Neural progenitor cell (in vitro differentiated cells): Measurements from ENCODE around the gene NFS1. TPM values are rescaled to one million over a fixed set of nuclear protein-coding genes. Genes with fewer than 3 reads are reported as not detected.

Source experiments
- DNase-seq: peaks from one replicate; pipeline ENCODE4 v3.0.0-alpha.2; 2016; ENCODE audit warnings: low spot score
- H2AFZ ChIP-seq: fragments of 200-600 bp; sonication (generic); replicated peaks from 2 replicates; pipeline ENCODE4 v1.6.1; 2016; ENCODE audit warnings: antibody characterized with exemption
- H3F3A ChIP-seq: fragments of 200-600 bp; sonication (generic); 2 replicates; pipeline ENCODE4 v1.6.1; 2016; ENCODE audit warnings: antibody characterized with exemption, low read depth
- H3K27ac ChIP-seq: fragments of 200-600 bp; sonication (generic); 2 replicates; pipeline ENCODE4 v1.5.1; 2016; ENCODE audit warnings: mild to moderate bottlenecking
- H3K27me3 ChIP-seq: fragments of 200-600 bp; sonication (generic); 2 replicates; pipeline ENCODE4 v1.6.1; 2016; ENCODE audit warnings: mild to moderate bottlenecking, moderate library complexity
- H3K36me3 ChIP-seq: fragments of 200-600 bp; sonication (generic); 2 replicates; pipeline ENCODE4 v1.5.1; 2016
- H3K4me1 ChIP-seq: fragments of 200-600 bp; sonication (generic); 2 replicates; pipeline ENCODE4 v1.6.1; 2016; ENCODE audit warnings: mixed run types
- H3K4me2 ChIP-seq: fragments of 200-600 bp; sonication (generic); 2 replicates; pipeline ENCODE4 v1.6.1; 2016
- H3K4me3 ChIP-seq: fragments of 200-600 bp; sonication (generic); 2 replicates; pipeline ENCODE4 v1.5.1; 2016
- H3K79me2 ChIP-seq: fragments of 200-600 bp; sonication (generic); 2 replicates; pipeline ENCODE4 v1.6.1; 2016; ENCODE audit warnings: low read depth
- H3K9ac ChIP-seq: fragments of 200-600 bp; sonication (generic); 2 replicates; pipeline ENCODE4 v1.6.1; 2016
- H3K9me3 ChIP-seq: fragments of 200-600 bp; sonication (generic); 2 replicates; pipeline ENCODE4 v1.5.1; 2016; ENCODE audit warnings: low read depth
- H4K20me1 ChIP-seq: fragments of 200-600 bp; sonication (generic); 2 replicates; pipeline ENCODE4 v1.6.1; 2016; ENCODE audit warnings: low read depth
- H3K27ac Mint-ChIP-seq: 3 replicates; pipeline ENCODE4 v1.8.0; 2021; ENCODE audit warnings: mixed read lengths
- H3K27me3 Mint-ChIP-seq: 2 replicates; pipeline ENCODE4 v1.8.0; 2022; ENCODE audit warnings: low read depth, mild to moderate bottlenecking, inconsistent platforms, moderate library complexity, mixed read lengths; ENCODE audit not compliant: insufficient read depth
- H3K36me3 Mint-ChIP-seq: 3 replicates; pipeline ENCODE4 v1.8.0; 2021; ENCODE audit warnings: mixed read lengths
- H3K4me1 Mint-ChIP-seq: 3 replicates; pipeline ENCODE4 v1.8.0; 2021; ENCODE audit warnings: mixed read lengths
- H3K4me3 Mint-ChIP-seq: 3 replicates; pipeline ENCODE4 v1.8.0; 2021; ENCODE audit warnings: mild to moderate bottlenecking, moderate library complexity, mixed read lengths
- H3K9me3 Mint-ChIP-seq: 3 replicates; pipeline ENCODE4 v1.8.0; 2020; ENCODE audit warnings: mixed read lengths
- EZH2 ChIP-seq: fragments of 200-600 bp; sonication (generic); IDR thresholded peaks from 2 replicates; pipeline ENCODE4 v1.6.1; 2017; ENCODE audit warnings: antibody characterized with exemption, mild to moderate bottlenecking, moderate library complexity
- EZH2phosphoT487 ChIP-seq: fragments of 200-600 bp; sonication (generic); IDR thresholded peaks from 2 replicates; pipeline ENCODE4 v1.6.1; 2017; ENCODE audit warnings: antibody characterized with exemption
- total RNA-seq: library from RNA; depleted of rRNA; stranded (reverse); fragments of >200 nt; gene quantifications from 2 replicates; pipeline ENCODE4 v1.2.3, GENCODE V29; 2015; ENCODE audit warnings: low replicate concordance
- TF ChIP-seq, protein P1 (sequence below): fragments of 200-600 bp; sonication (generic); IDR thresholded peaks from 2 replicates; pipeline ENCODE4 v1.5.1; 2017; ENCODE audit warnings: antibody characterized with exemption, mild to moderate bottlenecking

NFS1 gene
- total RNA-seq, 1 donor from 2014 or later: 21.7 TPM

- peaks cover 52% of the 10 kb centered on the region for H3F3A ChIP-seq
- no peak overlapping the region for H3K9ac ChIP-seq
- peak overlapping the region; percentile 89 for H3K4me3 ChIP-seq
- peaks cover 12% of the 10 kb centered on the region for H3K4me1 ChIP-seq
- no peaks in the 10 kb centered on the region for H3K9me3 Mint-ChIP-seq
- peaks cover 15% of the 10 kb centered on the region for H3K79me2 ChIP-seq
- no peaks in the 10 kb centered on the region for H3K27me3 ChIP-seq
- H4K20me1 ChIP-seq: peaks cover 12% of the 10 kb centered on the region
- TF ChIP-seq EZH2phosphoT487 (no peak), EZH2 (no peak)
- TF ChIP-seq, protein P1, sequence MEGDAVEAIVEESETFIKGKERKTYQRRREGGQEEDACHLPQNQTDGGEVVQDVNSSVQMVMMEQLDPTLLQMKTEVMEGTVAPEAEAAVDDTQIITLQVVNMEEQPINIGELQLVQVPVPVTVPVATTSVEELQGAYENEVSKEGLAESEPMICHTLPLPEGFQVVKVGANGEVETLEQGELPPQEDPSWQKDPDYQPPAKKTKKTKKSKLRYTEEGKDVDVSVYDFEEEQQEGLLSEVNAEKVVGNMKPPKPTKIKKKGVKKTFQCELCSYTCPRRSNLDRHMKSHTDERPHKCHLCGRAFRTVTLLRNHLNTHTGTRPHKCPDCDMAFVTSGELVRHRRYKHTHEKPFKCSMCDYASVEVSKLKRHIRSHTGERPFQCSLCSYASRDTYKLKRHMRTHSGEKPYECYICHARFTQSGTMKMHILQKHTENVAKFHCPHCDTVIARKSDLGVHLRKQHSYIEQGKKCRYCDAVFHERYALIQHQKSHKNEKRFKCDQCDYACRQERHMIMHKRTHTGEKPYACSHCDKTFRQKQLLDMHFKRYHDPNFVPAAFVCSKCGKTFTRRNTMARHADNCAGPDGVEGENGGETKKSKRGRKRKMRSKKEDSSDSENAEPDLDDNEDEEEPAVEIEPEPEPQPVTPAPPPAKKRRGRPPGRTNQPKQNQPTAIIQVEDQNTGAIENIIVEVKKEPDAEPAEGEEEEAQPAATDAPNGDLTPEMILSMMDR: no peak
- peak overlapping the region; percentile 92 for H3K4me3 Mint-ChIP-seq
- peaks cover 21% of the 10 kb centered on the region for H3K4me1 Mint-ChIP-seq
- peaks cover 10% of the 10 kb centered on the region for H3K36me3 Mint-ChIP-seq
- H3K27ac ChIP-seq: no peak overlapping the region
- no peak for DNase-seq
- no peak overlapping the region for H3K27ac Mint-ChIP-seq
- no peaks in the 10 kb centered on the region for H3K9me3 ChIP-seq
- peaks cover 6% of the 10 kb centered on the region for H3K27me3 Mint-ChIP-seq
- H2AFZ ChIP-seq: peak overlapping the region; percentile 74
- peak overlapping the region; percentile 96 for H3K4me2 ChIP-seq
- H3K36me3 ChIP-seq: no peaks in the 10 kb centered on the region
These were observed 1.4 kb downstream of the NFS1 start for GRCh38 chr20:35697696-35698297.

DNA sequence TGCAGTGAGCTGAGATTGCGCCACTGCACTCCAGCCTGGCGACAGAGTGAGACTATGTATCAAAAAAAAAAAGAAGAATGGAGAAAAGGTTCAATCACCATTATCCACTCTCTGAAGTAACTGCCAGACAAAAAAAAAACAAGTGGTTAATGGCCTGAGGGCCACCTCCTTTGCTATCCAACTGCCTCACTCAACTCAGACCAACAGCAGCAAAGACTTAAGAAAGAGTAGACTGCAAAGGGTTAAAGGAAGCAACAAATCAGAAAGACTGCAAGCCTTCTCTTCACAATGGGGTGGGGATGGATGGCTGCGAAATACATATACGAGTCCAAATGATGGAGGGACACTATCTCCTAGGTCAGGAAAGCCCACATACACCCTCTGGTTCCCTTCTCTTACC, 3.2 kb downstream of the NFS1 start:
- Histone ChIP-seq H3K4me2 (no peak overlapping the region), H3K79me2 (peaks cover 15% of the 10 kb centered on the region), H2AFZ (no peak overlapping the region), H3F3A (peaks cover 34% of the 10 kb centered on the region), H4K20me1 (peaks cover 6% of the 10 kb centered on the region), H3K4me1 (peaks cover 12% of the 10 kb centered on the region), H3K4me3 (no peak overlapping the region), H3K9ac (no peak overlapping the region), H3K36me3 (no peaks in the 10 kb centered on the region), H3K27ac (no peak overlapping the region), H3K27me3 (no peaks in the 10 kb centered on the region), H3K9me3 (no peaks in the 10 kb centered on the region)
- H3K4me3 Mint-ChIP-seq: no peak overlapping the region
- H3K27me3 Mint-ChIP-seq: peaks cover 6% of the 10 kb centered on the region
- H3K4me1 Mint-ChIP-seq: peaks cover 21% of the 10 kb centered on the region
- H3K9me3 Mint-ChIP-seq: no peaks in the 10 kb centered on the region
- no peak overlapping the region for H3K27ac Mint-ChIP-seq
- peaks cover 7% of the 10 kb centered on the region for H3K36me3 Mint-ChIP-seq
- no peak for TF ChIP-seq EZH2phosphoT487
- TF ChIP-seq EZH2: no peak
- TF ChIP-seq, protein P1: no peak
- no peak for DNase-seq

- H3K27me3 ChIP-seq: no peaks in the 10 kb centered on the region
- H3K9me3 ChIP-seq: no peaks in the 10 kb centered on the region
- Mint-ChIP-seq H3K4me1 (peaks cover 19% of the 10 kb centered on the region), H3K27me3 (peaks cover 6% of the 10 kb centered on the region), H3K9me3 (no peaks in the 10 kb centered on the region), H3K27ac (no peak overlapping the region), H3K36me3 (peaks cover 8% of the 10 kb centered on the region), H3K4me3 (no peak overlapping the region)
- no peak overlapping the region for H2AFZ ChIP-seq
- H4K20me1 ChIP-seq: peaks cover 3% of the 10 kb centered on the region
- no peak overlapping the region for H3K27ac ChIP-seq
- TF ChIP-seq, protein P1: no peak
- TF ChIP-seq EZH2 (no peak), EZH2phosphoT487 (no peak)
- no peak overlapping the region for H3K4me3 ChIP-seq
- H3K36me3 ChIP-seq: no peaks in the 10 kb centered on the region
- H3K4me1 ChIP-seq: peaks cover 8% of the 10 kb centered on the region
- peaks cover 27% of the 10 kb centered on the region for H3F3A ChIP-seq
- H3K9ac ChIP-seq: no peak overlapping the region
- H3K4me2 ChIP-seq: no peak overlapping the region
- DNase-seq: no peak
- peaks cover 10% of the 10 kb centered on the region for H3K79me2 ChIP-seq
These were observed 3.9 kb downstream of the NFS1 start for GRCh38 chr20:35695245-35695749.
